8988T (cell line): ENCODE measurements around the gene NHLRC4.

Source experiments
- DNase-seq: peaks from one replicate; pipeline ENCODE4 v3.0.0; 2011

The NHLRC4 gene

GRCh38 chr16:566475-567372 is at the start of gene NHLRC4:
Gene NHLRC4, plus strand, starts transcription at chr16:567005. Its CDS starts 1,043 bp downstream, at chr16:568048.
- DNase-seq = no peak

- DNase-seq = no peak
These were observed 47.9 kb upstream of the NHLRC4 start for GRCh38 chr16:518858-519257.

- no peak for DNase-seq
These were observed 47.4 kb upstream of the NHLRC4 start for GRCh38 chr16:519425-519824.

- DNase-seq = no peak
These were observed 46.7 kb upstream of the NHLRC4 start for GRCh38 chr16:519841-520687.

- no peak for DNase-seq
These were observed 46.0 kb upstream of the NHLRC4 start for GRCh38 chr16:520847-521246.

- no peak for DNase-seq
These were observed 45.2 kb upstream of the NHLRC4 start for GRCh38 chr16:521381-522210.

- DNase-seq = no peak
These were observed 44.3 kb upstream of the NHLRC4 start for GRCh38 chr16:522320-523096.

- no peak for DNase-seq
These were observed 43.6 kb upstream of the NHLRC4 start for GRCh38 chr16:523097-523741.

GRCh38 chr16:524274-525040 is 42.3 kb upstream of the NHLRC4 start:
- no peak for DNase-seq

GRCh38 chr16:525123-525519 is 41.7 kb upstream of the NHLRC4 start:
- DNase-seq = no peak

- no peak for DNase-seq
These were observed 41.2 kb upstream of the NHLRC4 start for GRCh38 chr16:525520-526180.

- no peak for DNase-seq
These were observed 40.4 kb upstream of the NHLRC4 start for GRCh38 chr16:526181-527014.

GRCh38 chr16:527015-527903 is 39.5 kb upstream of the NHLRC4 start, which contains the start of gene CAPN15:
Gene CAPN15, plus strand, starts transcription at chr16:527712. Its CDS starts 19,127 bp downstream, at chr16:546839.
- DNase-seq = peak; percentile 66

- no peak for DNase-seq
These were observed 38.4 kb upstream of the NHLRC4 start for GRCh38 chr16:528111-529011.

GRCh38 chr16:529012-529575 is 37.7 kb upstream of the NHLRC4 start:
- no peak for DNase-seq

- no peak for DNase-seq
These were observed 36.5 kb upstream of the NHLRC4 start for GRCh38 chr16:530111-530817.
